Gastrocnemius medialis (tissue), 4 donors: ENCODE results near the gene GYPE.
"Not testable (repeated sequence)": the region's sequence is repeated elsewhere in the genome, so short reads cannot be mapped to it uniquely, and the experiment has no call there.

Experiments
- CTCF ChIP-seq, 5 experiments: fragments of 450-650 bp in 3 of 5; fragments of 200-600 bp in 2 of 5; sonication (generic) in 2 of 5; IDR thresholded peaks in 4 of 5; conservative IDR thresholded peaks in 1 of 5; 1 replicate in 4 of 5; 2 replicates in 1 of 5; pipeline ENCODE4 v1.5.1; 2016 to 2019; ENCODE audit warnings: antibody characterized with exemption in 5 of 5, mild to moderate bottlenecking in 3 of 5, moderate library complexity in 3 of 5
- POLR2A ChIP-seq, 2 donors: fragments of 450-650 bp; IDR thresholded peaks; one replicate each; pipeline ENCODE4 v1.6.1; 2017; ENCODE audit warnings: antibody characterized with exemption in 2 of 2, mild to moderate bottlenecking in 2 of 2, moderate library complexity in 2 of 2

- not testable (repeated sequence) for TF ChIP-seq CTCF (IDR thresholded peaks at IDR 0.05 in 4 of 5, conservative IDR thresholded peaks at IDR 0.05 in 1 of 5); POLR2A (IDR thresholded peaks at IDR 0.05)
Measured at GRCh38 chr4:143875357-143875756, 30.0 kb downstream of the GYPE start.
